Left colon (tissue), 2 donors: ENCODE data around the gene SLAMF8. TPM values are rescaled to one million over a fixed set of nuclear protein-coding genes. Genes with fewer than 3 reads are reported as not detected.

ENCODE experiments used
- ATAC-seq: fragments of 200-7000 bp; cut with Tn5 transposase; one replicate; pipeline ENCODE4 v1.9.1; 2020; ENCODE audit warnings: mild to moderate bottlenecking, moderate library complexity
- DNase-seq, 2 donors: peaks; one replicate each; pipeline ENCODE4 v3.0.0-alpha.2; 2020
- intact Hi-C, 2 donors: fragments of 100-400 bp; cut with DNase I in 1 of 2; cut with micrococcal nuclease in 1 of 2; formaldehyde crosslinking; loops; one replicate each; pipeline versions ENCODE4 v1.11.2 to v1.14.0; 2022; cut with DNase I, micrococcal nuclease
- total RNA-seq, 2 donors: library from RNA; stranded (reverse); fragmentation: NEBNext Ultra II Directional; extraction: Animal tissue kit (Norgen Biotek cat#: 25700); gene quantifications; one replicate each; pipeline ENCODE4 v1.2.1, GENCODE V29; 2021
- donor health status: DM: no; HTN: no; CAD: no.
- donor health status: DM: yes; HTN: yes; CAD: no.

The SLAMF8 gene
- total RNA-seq, 2 donors from 2014 or later: 1.2 to 4.7 TPM

GRCh38 chr1:159839116-159839849, 12.6 kb downstream of the SLAMF8 start:
- intact Hi-C loops: no loop called here
- DNase-seq (no peak), ATAC-seq (no peak)

GRCh38 chr1:159841749-159842148, 15.1 kb downstream of the SLAMF8 start:
- intact Hi-C loops: no loop called here
- ATAC-seq: no peak
- DNase-seq: no peak

- DNase-seq: no peak
- no peak for ATAC-seq
- intact Hi-C loops: no loop called here
These were observed 16.8 kb downstream of the SLAMF8 start for GRCh38 chr1:159843459-159843858.

- peak in 1 of 2 donors; percentile 34 for DNase-seq
- peak; percentile 86 for ATAC-seq
- intact Hi-C loops: no loop called here
These were observed 19.3 kb downstream of the SLAMF8 start for GRCh38 chr1:159845751-159846629.

- DNase-seq (no peak), ATAC-seq (no peak)
- intact Hi-C loops: no loop called here
These were observed 20.6 kb downstream of the SLAMF8 start for GRCh38 chr1:159847231-159847630.

- ATAC-seq (no peak), DNase-seq (no peak)
- intact Hi-C loops: no loop called here
These were observed 21.7 kb downstream of the SLAMF8 start for GRCh38 chr1:159848326-159848725.

- ATAC-seq: no peak
- no peak for DNase-seq
- intact Hi-C loops: no loop called here
These were observed 23.1 kb downstream of the SLAMF8 start for GRCh38 chr1:159849626-159850366.

- ATAC-seq (no peak), DNase-seq (no peak)
- intact Hi-C loops: no loop called here
These were observed 24.7 kb downstream of the SLAMF8 start for GRCh38 chr1:159851407-159851806.

GRCh38 chr1:159853417-159854115, 26.9 kb downstream of the SLAMF8 start:
- intact Hi-C loops: no loop called here
- ATAC-seq: no peak
- DNase-seq: no peak

GRCh38 chr1:159854116-159854692, 27.5 kb downstream of the SLAMF8 start:
- intact Hi-C loops: no loop called here
- ATAC-seq: peak; percentile 85
- DNase-seq: peak; percentile 90 to 94

GRCh38 chr1:159854693-159855192, 28.1 kb downstream of the SLAMF8 start:
- ATAC-seq (peak; percentile 92), DNase-seq (peak; percentile 87 to 91)
- intact Hi-C loops: no loop called here

- intact Hi-C loops: no loop called here
- ATAC-seq: no peak
- peak in 1 of 2 donors; percentile 19 for DNase-seq
These were observed 29.0 kb downstream of the SLAMF8 start for GRCh38 chr1:159855709-159856108.

- intact Hi-C loops: no loop called here
- DNase-seq (no peak), ATAC-seq (no peak)
These were observed 29.9 kb downstream of the SLAMF8 start for GRCh38 chr1:159856576-159856975.

GRCh38 chr1:159857889-159858288, 31.2 kb downstream of the SLAMF8 start:
- ATAC-seq (no peak), DNase-seq (no peak)
- intact Hi-C loops: no loop called here

GRCh38 chr1:159859767-159860322, 33.2 kb downstream of the SLAMF8 start:
- intact Hi-C loops: no loop called here
- DNase-seq: no peak
- ATAC-seq: no peak

GRCh38 chr1:159860456-159860855, 33.8 kb downstream of the SLAMF8 start:
- intact Hi-C loops: no loop called here
- DNase-seq: no peak
- no peak for ATAC-seq

GRCh38 chr1:159861218-159861617, 34.5 kb downstream of the SLAMF8 start:
- DNase-seq (no peak), ATAC-seq (no peak)
- intact Hi-C loops: no loop called here

GRCh38 chr1:159862031-159862430, 35.4 kb downstream of the SLAMF8 start:
- ATAC-seq: no peak
- intact Hi-C loops: no loop called here
- no peak for DNase-seq
